ENCODE results near the gene FBXO41. TPM values are rescaled to one million over a fixed set of nuclear protein-coding genes. Genes with fewer than 3 reads are reported as not detected.

FBXO41 gene
- total and polyA plus RNA-seq, 9 donors: 1.7 to 3.1 (median 2.9) TPM

DNA sequence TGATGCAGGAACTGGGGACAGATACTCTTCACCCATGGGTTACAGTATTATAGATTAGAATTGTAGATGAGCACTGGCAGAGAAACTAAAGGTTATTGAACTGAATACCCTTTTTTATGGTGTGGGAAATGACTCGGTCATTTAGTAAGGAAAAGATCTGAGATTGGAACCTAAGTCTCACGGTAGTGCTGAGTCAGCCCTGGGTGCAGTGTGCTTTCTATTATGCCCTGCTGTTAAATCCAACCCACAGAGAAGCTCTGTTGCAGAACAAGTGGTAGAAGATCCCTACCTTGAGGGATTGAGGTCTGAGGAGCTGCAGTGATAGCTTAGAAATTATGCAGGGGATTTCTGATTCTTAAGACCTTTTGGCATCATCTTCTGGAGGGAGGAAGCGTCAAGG is 37.4 kb downstream of the FBXO41 start:
- peaks cover 3% of the 10 kb centered on the region for H3K4me1 ChIP-seq (ENCODE audit: insufficient read depth)
- no peak overlapping the region for H3K27ac ChIP-seq
- H3K4me3 ChIP-seq: no peak overlapping the region
- intact Hi-C loops (cut with DNase I): no loop called here
- no peaks in the 10 kb centered on the region for H3K27me3 ChIP-seq
- H3K9me3 ChIP-seq: no peaks in the 10 kb centered on the region
- TF ChIP-seq POLR2A (IDR thresholded peaks at IDR 0.05) (no peak), EP300 (IDR thresholded peaks at IDR 0.05) (no peak)
- TF ChIP-seq, protein P1, sequence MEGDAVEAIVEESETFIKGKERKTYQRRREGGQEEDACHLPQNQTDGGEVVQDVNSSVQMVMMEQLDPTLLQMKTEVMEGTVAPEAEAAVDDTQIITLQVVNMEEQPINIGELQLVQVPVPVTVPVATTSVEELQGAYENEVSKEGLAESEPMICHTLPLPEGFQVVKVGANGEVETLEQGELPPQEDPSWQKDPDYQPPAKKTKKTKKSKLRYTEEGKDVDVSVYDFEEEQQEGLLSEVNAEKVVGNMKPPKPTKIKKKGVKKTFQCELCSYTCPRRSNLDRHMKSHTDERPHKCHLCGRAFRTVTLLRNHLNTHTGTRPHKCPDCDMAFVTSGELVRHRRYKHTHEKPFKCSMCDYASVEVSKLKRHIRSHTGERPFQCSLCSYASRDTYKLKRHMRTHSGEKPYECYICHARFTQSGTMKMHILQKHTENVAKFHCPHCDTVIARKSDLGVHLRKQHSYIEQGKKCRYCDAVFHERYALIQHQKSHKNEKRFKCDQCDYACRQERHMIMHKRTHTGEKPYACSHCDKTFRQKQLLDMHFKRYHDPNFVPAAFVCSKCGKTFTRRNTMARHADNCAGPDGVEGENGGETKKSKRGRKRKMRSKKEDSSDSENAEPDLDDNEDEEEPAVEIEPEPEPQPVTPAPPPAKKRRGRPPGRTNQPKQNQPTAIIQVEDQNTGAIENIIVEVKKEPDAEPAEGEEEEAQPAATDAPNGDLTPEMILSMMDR (IDR thresholded peaks at IDR 0.05): no peak
- H3K36me3 ChIP-seq: no peaks in the 10 kb centered on the region
- whole genome bisulfite sequencing, 3 donors: 73 to 82% (median 76%) methylated on average over 3 of the region's 3 CpGs
- no peak for DNase-seq

DNA sequence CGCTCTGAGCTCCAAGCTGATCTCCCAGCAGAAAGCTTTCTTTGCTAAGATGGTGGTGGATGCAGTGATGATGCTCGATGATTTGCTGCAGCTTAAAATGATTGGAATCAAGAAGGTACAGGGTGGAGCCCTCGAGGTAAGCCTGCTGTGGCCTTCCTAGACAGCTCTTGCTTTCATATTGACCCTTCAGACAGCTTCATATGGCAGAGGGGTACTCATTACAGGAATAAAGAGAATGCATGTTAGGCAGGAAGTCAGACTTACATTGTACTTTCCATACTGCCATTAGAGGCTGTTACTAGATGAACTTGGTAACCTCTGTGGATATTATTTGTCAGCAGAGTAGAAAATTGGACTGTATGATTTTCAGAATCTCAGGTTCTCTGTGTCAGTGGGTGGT is 39.7 kb downstream of the FBXO41 start:
- H3K27me3 ChIP-seq: no peaks in the 10 kb centered on the region
- no peaks in the 10 kb centered on the region for H3K36me3 ChIP-seq
- H3K4me1 ChIP-seq (ENCODE audit: insufficient read depth): peaks cover 1% of the 10 kb centered on the region
- no peak overlapping the region for H3K27ac ChIP-seq
- intact Hi-C loops (cut with DNase I): no loop called here
- H3K4me3 ChIP-seq: no peak overlapping the region
- WGBS, 3 donors: 90 to 97% (median 92%) methylated on average over 3 of the region's 3 CpGs
- H3K9me3 ChIP-seq: no peaks in the 10 kb centered on the region
- TF ChIP-seq, protein P1 (IDR thresholded peaks at IDR 0.05): no peak
- TF ChIP-seq EP300 (IDR thresholded peaks at IDR 0.05): no peak
- no peak for TF ChIP-seq POLR2A (IDR thresholded peaks at IDR 0.05)
- DNase-seq: no peak

DNA sequence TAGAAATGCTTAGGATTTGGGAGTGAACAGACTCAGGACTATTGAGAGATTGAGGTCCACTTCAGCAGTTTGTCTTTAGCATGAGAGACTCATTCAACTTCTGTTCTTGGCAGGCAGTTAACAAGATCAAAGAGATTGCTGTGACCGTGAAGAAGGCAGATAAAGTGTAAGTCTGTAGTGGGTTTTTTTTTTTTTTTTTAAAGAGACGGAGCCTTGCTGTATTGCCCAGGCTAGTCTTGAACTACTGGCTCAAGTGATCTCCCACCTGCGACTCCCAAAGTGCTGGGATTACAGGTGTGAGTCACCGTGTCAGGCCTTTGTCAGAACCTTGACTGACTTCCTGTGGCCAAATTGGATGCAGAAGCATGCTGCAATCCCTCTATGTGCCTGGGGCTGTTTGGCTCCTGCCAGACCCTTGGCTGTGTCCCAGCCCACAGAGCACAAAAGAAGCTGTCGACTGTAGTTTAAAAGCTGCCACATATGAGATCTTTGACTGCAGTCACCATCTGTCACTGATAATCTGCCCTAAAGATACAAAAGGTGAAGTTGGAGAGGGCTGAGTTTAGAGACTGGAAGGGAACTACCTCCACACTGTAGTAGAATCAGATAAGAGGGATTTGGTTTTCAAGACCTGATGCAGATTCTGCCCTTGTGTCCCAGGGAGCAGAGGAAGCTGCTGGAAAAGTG is 40.3 kb downstream of the FBXO41 start:
- no peak for DNase-seq
- H3K4me3 ChIP-seq: no peak overlapping the region
- H3K9me3 ChIP-seq: no peaks in the 10 kb centered on the region
- intact Hi-C loops (cut with DNase I): no loop called here
- H3K4me1 ChIP-seq (ENCODE audit: insufficient read depth): peaks cover 2% of the 10 kb centered on the region
- no peaks in the 10 kb centered on the region for H3K27me3 ChIP-seq
- no peak overlapping the region for H3K27ac ChIP-seq
- no peaks in the 10 kb centered on the region for H3K36me3 ChIP-seq
- TF ChIP-seq POLR2A (IDR thresholded peaks at IDR 0.05): no peak
- TF ChIP-seq EP300 (IDR thresholded peaks at IDR 0.05): no peak
- TF ChIP-seq, protein P1 (IDR thresholded peaks at IDR 0.05): no peak
- WGBS, 3 donors: 44 to 56% (median 47%) methylated on average over 5 of the region's 5 CpGs

DNA sequence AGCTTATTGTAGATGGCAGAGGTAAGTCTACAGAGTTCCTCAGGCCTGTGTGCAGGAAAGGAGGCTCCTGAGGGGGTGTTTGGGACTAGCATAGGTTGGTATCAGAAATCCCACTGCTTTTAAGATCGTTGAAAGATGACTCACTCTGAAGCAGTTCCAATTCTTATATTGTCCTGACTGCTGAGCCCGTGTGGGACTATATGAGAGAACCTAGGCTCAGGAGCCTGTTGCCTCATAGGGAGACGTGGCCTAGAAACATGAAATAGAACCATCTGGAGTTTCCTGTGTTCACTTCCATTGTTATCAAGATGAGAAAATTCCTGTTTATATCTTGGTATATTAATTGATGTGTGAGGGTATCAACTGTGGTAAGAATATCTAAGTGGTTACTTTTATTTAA is 44.5 kb downstream of the FBXO41 start:
- intact Hi-C loops (cut with DNase I): no loop called here
- H3K4me1 ChIP-seq (ENCODE audit: insufficient read depth): peaks cover 14% of the 10 kb centered on the region
- H3K36me3 ChIP-seq: no peaks in the 10 kb centered on the region
- no peak overlapping the region for H3K4me3 ChIP-seq
- TF ChIP-seq POLR2A (IDR thresholded peaks at IDR 0.05) (no peak), EP300 (IDR thresholded peaks at IDR 0.05) (no peak)
- TF ChIP-seq, protein P1 (IDR thresholded peaks at IDR 0.05): no peak
- no peak for DNase-seq
- no peaks in the 10 kb centered on the region for H3K9me3 ChIP-seq
- WGBS, 3 donors: 26 to 39% (median 32%) methylated on average over 3 of the region's 3 CpGs
- no peaks in the 10 kb centered on the region for H3K27me3 ChIP-seq
- no peak overlapping the region for H3K27ac ChIP-seq
